Measurements from ENCODE around the gene UGT1A8.
"Not testable (repeated sequence)": the region's sequence is repeated elsewhere in the genome, so short reads cannot be mapped to it uniquely, and the experiment has no call there.

The UGT1A8 gene

DNA sequence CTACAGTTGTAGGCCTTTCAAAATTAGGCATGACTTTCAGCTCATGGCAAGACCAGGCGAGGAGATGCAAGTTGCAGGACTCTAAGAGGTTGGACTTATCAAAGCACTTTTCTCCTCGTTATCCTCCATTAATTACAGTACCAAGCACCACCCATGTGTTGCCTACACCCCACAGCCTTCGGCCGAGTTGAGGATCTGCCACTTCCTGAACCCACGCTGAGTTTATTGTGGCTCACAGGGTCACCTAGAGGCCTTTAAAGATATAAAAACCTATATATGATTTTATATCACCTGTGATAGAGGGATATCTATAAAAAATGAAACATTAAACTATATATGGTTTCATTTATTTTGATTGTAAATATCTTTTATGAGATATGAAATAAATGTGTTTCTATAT is 21.4 kb downstream of the UGT1A8 start:
- no peak overlapping the region for H3K27ac ChIP-seq (ENCODE audit: low read depth, low read length)
- no peaks in the 10 kb centered on the region for H3K27me3 ChIP-seq (ENCODE audit: control insufficient read depth, insufficient read depth, low read length)
- no peaks in the 10 kb centered on the region for H3K4me1 ChIP-seq (ENCODE audit: control insufficient read depth, insufficient read depth, low read length)

GRCh38 chr2:233639860-233640259 is 22.4 kb downstream of the UGT1A8 start:
- Histone ChIP-seq H3K27me3 (ENCODE audit: control insufficient read depth, insufficient read depth, low read length) (no peaks in the 10 kb centered on the region), H3K27ac (ENCODE audit: low read depth, low read length) (no peak overlapping the region), H3K4me1 (ENCODE audit: control insufficient read depth, insufficient read depth, low read length) (no peaks in the 10 kb centered on the region), H3K9ac (ENCODE audit: low read length) (no peak overlapping the region), H3K4me3 (ENCODE audit: low read depth, low read length) (no peak overlapping the region), H3K9me3 (ENCODE audit: control insufficient read depth, insufficient read depth, low read depth, low read length) (peaks cover 7% of the 10 kb centered on the region; the same call in 1 of the 2 replicates), H3K36me3 (ENCODE audit: control insufficient read depth, insufficient read depth, low read length) (no peaks in the 10 kb centered on the region)

More for the DNA sequence above, 21.4 kb downstream of the UGT1A8 start:
- H3K4me3 ChIP-seq (ENCODE audit: low read depth, low read length): no peak overlapping the region
- no peak overlapping the region for H3K9ac ChIP-seq (ENCODE audit: low read length)
- H3K9me3 ChIP-seq (ENCODE audit: control insufficient read depth, insufficient read depth, low read depth, low read length): peaks cover 1% of the 10 kb centered on the region; the same call in 1 of the 2 replicates
- no peaks in the 10 kb centered on the region for H3K36me3 ChIP-seq (ENCODE audit: control insufficient read depth, insufficient read depth, low read length)

DNA sequence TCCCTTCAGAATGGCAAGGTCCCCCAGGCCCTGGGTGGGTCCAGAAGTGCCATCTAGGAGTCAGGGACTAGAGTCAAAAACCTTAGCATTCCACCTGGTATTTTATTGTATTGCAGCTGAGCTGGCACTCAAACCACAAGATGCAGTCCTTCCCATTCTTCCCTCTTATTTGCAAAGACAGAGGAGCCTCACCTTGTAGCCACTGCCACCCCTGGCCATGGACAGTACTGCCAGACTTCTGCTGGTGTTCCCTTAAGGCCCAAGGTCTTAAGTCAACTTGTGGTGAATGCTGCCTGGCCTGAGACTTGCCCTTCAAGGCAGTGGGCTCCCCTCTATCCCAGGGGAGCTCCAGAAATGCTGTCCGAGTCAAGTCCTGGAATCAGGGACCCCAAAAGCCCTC is 25.7 kb downstream of the UGT1A8 start:
- Histone ChIP-seq H3K4me1 (ENCODE audit: control insufficient read depth, insufficient read depth, low read length) (no peaks in the 10 kb centered on the region), H3K36me3 (ENCODE audit: control insufficient read depth, insufficient read depth, low read length) (no peaks in the 10 kb centered on the region), H3K27ac (ENCODE audit: low read depth, low read length) (no peak overlapping the region)

DNA sequence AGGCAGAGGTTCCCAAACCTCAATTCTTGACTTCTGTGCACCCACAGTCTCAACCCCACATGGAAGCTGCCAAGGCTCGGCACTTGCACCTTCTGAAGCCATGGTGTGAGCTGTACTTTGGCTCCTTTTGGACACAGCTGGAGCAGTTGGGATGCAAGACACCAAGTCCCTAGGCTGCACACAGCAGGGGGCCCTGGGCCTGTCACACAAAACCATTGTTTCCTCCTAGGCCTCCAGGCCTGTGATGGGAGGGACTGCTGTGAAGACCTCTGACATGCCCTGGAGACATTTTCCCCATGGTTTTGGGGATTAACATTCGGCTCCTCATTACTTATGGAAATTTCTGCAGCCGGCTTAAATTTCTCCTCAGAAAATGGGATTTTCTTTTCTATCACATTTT is 28.6 kb downstream of the UGT1A8 start:
- peaks cover 32% of the 10 kb centered on the region for H3K9me3 ChIP-seq (ENCODE audit: control insufficient read depth, insufficient read depth, low read depth, low read length)
- not testable (repeated sequence) for H3K27ac ChIP-seq (ENCODE audit: low read depth, low read length); H3K9ac ChIP-seq (ENCODE audit: low read length); H3K4me1 ChIP-seq (ENCODE audit: control insufficient read depth, insufficient read depth, low read length); H3K36me3 ChIP-seq (ENCODE audit: control insufficient read depth, insufficient read depth, low read length); H3K4me3 ChIP-seq (ENCODE audit: low read depth, low read length); H3K27me3 ChIP-seq (ENCODE audit: control insufficient read depth, insufficient read depth, low read length)

More for the DNA sequence above, 25.7 kb downstream of the UGT1A8 start:
- peaks cover 32% of the 10 kb centered on the region for H3K9me3 ChIP-seq (ENCODE audit: control insufficient read depth, insufficient read depth, low read depth, low read length)
- H3K4me3 ChIP-seq (ENCODE audit: low read depth, low read length): no peak overlapping the region
- no peaks in the 10 kb centered on the region for H3K27me3 ChIP-seq (ENCODE audit: control insufficient read depth, insufficient read depth, low read length)
- no peak overlapping the region for H3K9ac ChIP-seq (ENCODE audit: low read length)

GRCh38 chr2:233650981-233651380 is 33.5 kb downstream of the UGT1A8 start:
- peaks cover 13% of the 10 kb centered on the region for H3K9me3 ChIP-seq (ENCODE audit: control insufficient read depth, insufficient read depth, low read depth, low read length)
- H3K36me3 ChIP-seq (ENCODE audit: control insufficient read depth, insufficient read depth, low read length): no peaks in the 10 kb centered on the region
- no peak overlapping the region for H3K4me3 ChIP-seq (ENCODE audit: low read depth, low read length)
- H3K27me3 ChIP-seq (ENCODE audit: control insufficient read depth, insufficient read depth, low read length): no peaks in the 10 kb centered on the region
- H3K27ac ChIP-seq (ENCODE audit: low read depth, low read length): no peak overlapping the region
- H3K9ac ChIP-seq (ENCODE audit: low read length): no peak overlapping the region
- no peaks in the 10 kb centered on the region for H3K4me1 ChIP-seq (ENCODE audit: control insufficient read depth, insufficient read depth, low read length)

DNA sequence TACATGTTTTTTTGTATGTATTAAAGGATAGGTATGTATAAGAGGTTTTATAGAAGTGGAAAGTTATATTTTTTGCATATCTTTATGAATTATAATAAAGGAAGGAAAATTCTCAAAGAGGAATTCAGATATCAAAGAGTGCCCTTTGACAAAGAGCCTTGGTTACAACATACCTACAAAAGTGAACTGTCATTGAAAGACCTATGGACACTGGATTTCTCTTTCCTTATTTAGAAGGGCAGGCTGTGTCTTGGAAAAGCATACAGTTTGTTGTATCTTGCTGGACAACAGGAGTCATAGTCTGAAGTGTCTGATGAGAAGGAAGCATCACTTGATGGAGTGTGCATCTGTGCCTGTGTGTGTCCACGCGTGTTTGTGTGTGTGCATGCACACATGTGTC is 34.0 kb downstream of the UGT1A8 start:
- H3K4me1 ChIP-seq (ENCODE audit: control insufficient read depth, insufficient read depth, low read length): no peaks in the 10 kb centered on the region
- peaks cover 9% of the 10 kb centered on the region for H3K9me3 ChIP-seq (ENCODE audit: control insufficient read depth, insufficient read depth, low read depth, low read length)
- H3K27ac ChIP-seq (ENCODE audit: low read depth, low read length): no peak overlapping the region
- no peak overlapping the region for H3K4me3 ChIP-seq (ENCODE audit: low read depth, low read length)
- H3K36me3 ChIP-seq (ENCODE audit: control insufficient read depth, insufficient read depth, low read length): no peaks in the 10 kb centered on the region
- no peaks in the 10 kb centered on the region for H3K27me3 ChIP-seq (ENCODE audit: control insufficient read depth, insufficient read depth, low read length)
- no peak overlapping the region for H3K9ac ChIP-seq (ENCODE audit: low read length)

DNA sequence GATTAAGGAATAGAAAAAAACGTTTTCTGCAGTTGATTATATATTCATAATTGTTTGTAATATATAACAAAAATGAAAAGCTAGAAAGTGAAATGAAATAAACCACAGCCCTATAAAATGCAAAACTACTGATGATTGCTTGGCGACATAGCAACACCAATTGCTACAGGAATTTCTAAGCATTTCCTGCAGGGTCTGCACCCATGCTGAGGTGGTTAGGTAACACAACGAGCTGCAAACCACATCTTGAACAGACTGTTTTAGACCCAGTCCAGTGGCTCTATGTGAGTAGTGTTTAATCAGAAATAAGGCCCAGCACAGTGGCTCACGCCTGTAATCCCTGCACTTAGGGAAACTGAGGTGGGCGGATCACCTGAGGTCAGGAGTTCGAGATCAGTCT is 37.1 kb downstream of the UGT1A8 start:
- H3K4me3 ChIP-seq (ENCODE audit: low read depth, low read length): no peak overlapping the region
- H3K9ac ChIP-seq (ENCODE audit: low read length): no peak overlapping the region
- H3K4me1 ChIP-seq (ENCODE audit: control insufficient read depth, insufficient read depth, low read length): no peaks in the 10 kb centered on the region
- H3K27me3 ChIP-seq (ENCODE audit: control insufficient read depth, insufficient read depth, low read length): no peaks in the 10 kb centered on the region; the same call in 1 of the 2 replicates
- no peaks in the 10 kb centered on the region for H3K36me3 ChIP-seq (ENCODE audit: control insufficient read depth, insufficient read depth, low read length)
- H3K9me3 ChIP-seq (ENCODE audit: control insufficient read depth, insufficient read depth, low read depth, low read length): no peaks in the 10 kb centered on the region
- no peak overlapping the region for H3K27ac ChIP-seq (ENCODE audit: low read depth, low read length)

DNA sequence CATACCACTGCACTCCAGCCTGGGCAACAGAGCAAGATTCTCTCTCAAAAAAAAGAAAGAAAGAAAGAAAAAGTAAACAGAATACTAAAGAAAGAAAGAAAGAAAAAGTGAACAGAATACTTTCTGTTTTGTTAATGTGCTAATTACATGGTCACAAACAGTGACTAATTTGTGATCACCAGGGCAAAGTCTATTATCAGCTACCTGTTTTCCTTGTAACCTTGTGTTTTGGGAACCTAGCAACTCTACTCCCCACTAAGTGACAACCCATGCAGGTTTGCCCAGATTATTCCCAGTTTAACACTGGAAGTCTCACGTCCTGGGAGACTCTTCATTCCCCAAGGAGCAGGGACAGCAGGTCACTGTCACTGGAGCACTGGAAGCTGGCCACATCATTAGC is 37.6 kb downstream of the UGT1A8 start:
- Histone ChIP-seq H3K4me1 (ENCODE audit: control insufficient read depth, insufficient read depth, low read length) (no peaks in the 10 kb centered on the region), H3K27me3 (ENCODE audit: control insufficient read depth, insufficient read depth, low read length) (peaks cover under 1% of the 10 kb centered on the region), H3K4me3 (ENCODE audit: low read depth, low read length) (no peak overlapping the region), H3K9me3 (ENCODE audit: control insufficient read depth, insufficient read depth, low read depth, low read length) (no peaks in the 10 kb centered on the region), H3K36me3 (ENCODE audit: control insufficient read depth, insufficient read depth, low read length) (no peaks in the 10 kb centered on the region), H3K9ac (ENCODE audit: low read length) (no peak overlapping the region), H3K27ac (ENCODE audit: low read depth, low read length) (no peak overlapping the region)

- not testable (repeated sequence) for H3K9me3 ChIP-seq (ENCODE audit: control insufficient read depth, insufficient read depth, low read depth, low read length); H3K27me3 ChIP-seq (ENCODE audit: control insufficient read depth, insufficient read depth, low read length); H3K4me3 ChIP-seq (ENCODE audit: low read depth, low read length); H3K9ac ChIP-seq (ENCODE audit: low read length); H3K4me1 ChIP-seq (ENCODE audit: control insufficient read depth, insufficient read depth, low read length); H3K36me3 ChIP-seq (ENCODE audit: control insufficient read depth, insufficient read depth, low read length); H3K27ac ChIP-seq (ENCODE audit: low read depth, low read length)
These were observed 38.5 kb downstream of the UGT1A8 start for GRCh38 chr2:233655943-233656342.

- Histone ChIP-seq H3K9ac (ENCODE audit: low read length) (no peak overlapping the region), H3K27ac (ENCODE audit: low read depth, low read length) (no peak overlapping the region), H3K27me3 (ENCODE audit: control insufficient read depth, insufficient read depth, low read length) (peaks cover 3% of the 10 kb centered on the region), H3K4me1 (ENCODE audit: control insufficient read depth, insufficient read depth, low read length) (no peaks in the 10 kb centered on the region), H3K9me3 (ENCODE audit: control insufficient read depth, insufficient read depth, low read depth, low read length) (no peaks in the 10 kb centered on the region), H3K36me3 (ENCODE audit: control insufficient read depth, insufficient read depth, low read length) (no peaks in the 10 kb centered on the region), H3K4me3 (ENCODE audit: low read depth, low read length) (no peak overlapping the region)
These were observed 39.0 kb downstream of the UGT1A8 start for GRCh38 chr2:233656443-233656842.

DNA sequence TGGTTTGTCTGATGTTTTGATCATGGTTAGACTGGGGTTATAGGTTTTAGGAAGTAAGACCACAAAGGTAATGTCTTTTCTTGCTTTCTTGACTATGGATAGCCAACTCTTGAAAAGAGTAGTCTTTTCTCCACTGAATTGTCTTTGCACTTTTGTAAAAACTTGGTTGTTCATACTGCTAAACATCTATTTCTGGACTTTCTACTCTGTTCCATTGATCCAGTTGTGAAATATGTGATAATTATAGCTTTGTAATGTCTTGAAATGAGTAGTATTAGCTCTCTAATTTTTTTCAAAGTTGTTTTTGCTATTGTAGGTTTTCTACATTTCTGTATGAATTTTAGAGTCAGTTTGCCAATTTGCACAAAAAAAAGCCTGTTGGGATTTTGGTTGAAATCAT is 41.2 kb downstream of the UGT1A8 start:
- no peak overlapping the region for H3K9ac ChIP-seq (ENCODE audit: low read length)
- peaks cover 3% of the 10 kb centered on the region for H3K27me3 ChIP-seq (ENCODE audit: control insufficient read depth, insufficient read depth, low read length)
- no peaks in the 10 kb centered on the region for H3K4me1 ChIP-seq (ENCODE audit: control insufficient read depth, insufficient read depth, low read length)
- H3K9me3 ChIP-seq (ENCODE audit: control insufficient read depth, insufficient read depth, low read depth, low read length): no peaks in the 10 kb centered on the region
- H3K36me3 ChIP-seq (ENCODE audit: control insufficient read depth, insufficient read depth, low read length): no peaks in the 10 kb centered on the region
- H3K27ac ChIP-seq (ENCODE audit: low read depth, low read length): no peak overlapping the region
- no peak overlapping the region for H3K4me3 ChIP-seq (ENCODE audit: low read depth, low read length)

DNA sequence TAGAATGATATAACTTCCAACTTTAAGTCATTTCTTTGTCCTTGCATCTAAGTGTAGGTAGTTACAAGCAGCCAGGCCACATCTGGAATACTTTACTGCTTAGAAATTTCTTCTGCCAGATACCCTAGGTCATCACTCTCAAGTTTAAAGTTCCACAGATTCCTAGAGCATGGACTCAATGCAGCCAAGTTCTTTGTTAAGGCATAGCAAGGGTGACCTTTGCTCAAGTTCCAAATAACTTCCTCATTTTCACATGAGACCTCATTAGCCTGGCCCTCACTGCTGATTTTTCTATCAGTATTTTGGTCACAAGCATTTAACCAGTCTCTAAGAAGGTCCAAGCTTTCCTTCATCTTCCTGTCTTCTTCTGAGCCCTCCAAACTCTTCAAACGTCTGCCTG is 46.5 kb downstream of the UGT1A8 start:
- Histone ChIP-seq H3K27ac (ENCODE audit: low read depth, low read length) (no peak overlapping the region), H3K9ac (ENCODE audit: low read length) (no peak overlapping the region), H3K27me3 (ENCODE audit: control insufficient read depth, insufficient read depth, low read length) (peaks cover 3% of the 10 kb centered on the region), H3K9me3 (ENCODE audit: control insufficient read depth, insufficient read depth, low read depth, low read length) (no peaks in the 10 kb centered on the region), H3K4me1 (ENCODE audit: control insufficient read depth, insufficient read depth, low read length) (no peaks in the 10 kb centered on the region), H3K4me3 (ENCODE audit: low read depth, low read length) (no peak overlapping the region), H3K36me3 (ENCODE audit: control insufficient read depth, insufficient read depth, low read length) (no peaks in the 10 kb centered on the region)

Data from HUES6 (cell line).